ENCODE data around the gene LHCGR.

LHCGR gene

GRCh38 chr2:48755473-48755872 lies at the start of gene LHCGR:
TSS of gene LHCGR (minus strand) at chr2:48755724. CDS start at chr2:48755671, 53 bp downstream.
- no peak for DNase-seq (ENCODE audit: low spot score)

- DNase-seq (ENCODE audit: low spot score) = no peak
Measured at GRCh38 chr2:48799601-48800000, 44.1 kb upstream of the LHCGR start.

GRCh38 chr2:48795065-48795464 lies 39.5 kb upstream of the LHCGR start:
- no peak for DNase-seq (ENCODE audit: low spot score)

GRCh38 chr2:48793671-48794070 lies 38.1 kb upstream of the LHCGR start:
- DNase-seq (ENCODE audit: low spot score) = no peak

- no peak for DNase-seq (ENCODE audit: low spot score)
Measured at GRCh38 chr2:48792030-48792429, 36.5 kb upstream of the LHCGR start.

- DNase-seq (ENCODE audit: low spot score) = no peak
Measured at GRCh38 chr2:48790407-48791170, 35.1 kb upstream of the LHCGR start.

GRCh38 chr2:48787580-48787979 lies 32.1 kb upstream of the LHCGR start:
- DNase-seq (ENCODE audit: low spot score) = no peak

- no peak for DNase-seq (ENCODE audit: low spot score)
Measured at GRCh38 chr2:48781366-48781765, 25.8 kb upstream of the LHCGR start.

GRCh38 chr2:48779019-48779716 lies 23.6 kb upstream of the LHCGR start:
- DNase-seq (ENCODE audit: low spot score) = no peak

GRCh38 chr2:48774251-48774650 lies 18.7 kb upstream of the LHCGR start:
- DNase-seq (ENCODE audit: low spot score) = no peak

GRCh38 chr2:48771241-48772014 lies 15.9 kb upstream of the LHCGR start:
- DNase-seq (ENCODE audit: low spot score) = no peak

- no peak for DNase-seq (ENCODE audit: low spot score)
Measured at GRCh38 chr2:48770181-48770580, 14.7 kb upstream of the LHCGR start.

GRCh38 chr2:48768669-48769068 lies 13.1 kb upstream of the LHCGR start:
- DNase-seq (ENCODE audit: low spot score) = no peak

GRCh38 chr2:48767330-48767729 lies 11.8 kb upstream of the LHCGR start:
- no peak for DNase-seq (ENCODE audit: low spot score)

GRCh38 chr2:48760826-48761225 lies 5.3 kb upstream of the LHCGR start:
- no peak for DNase-seq (ENCODE audit: low spot score)

GRCh38 chr2:48759682-48760081 lies 4.2 kb upstream of the LHCGR start:
- DNase-seq (ENCODE audit: low spot score) = no peak

- no peak for DNase-seq (ENCODE audit: low spot score)
Measured at GRCh38 chr2:48756289-48756688, 765 bp upstream of the LHCGR start.

- DNase-seq (ENCODE audit: low spot score) = no peak
Measured at GRCh38 chr2:48754874-48755273, 650 bp downstream of the LHCGR start.

GRCh38 chr2:48753228-48753627 lies 2.3 kb downstream of the LHCGR start:
- no peak for DNase-seq (ENCODE audit: low spot score)

GRCh38 chr2:48750128-48750739 lies 5.3 kb downstream of the LHCGR start:
- no peak for DNase-seq (ENCODE audit: low spot score)

- DNase-seq (ENCODE audit: low spot score) = no peak
Measured at GRCh38 chr2:48749291-48750127, 6.0 kb downstream of the LHCGR start.
